Pancreas (tissue), 10 donors: ENCODE measurements around the gene LIPI. TPM values are rescaled to one million over a fixed set of nuclear protein-coding genes. Genes with fewer than 3 reads are reported as not detected.

Experiments
- ATAC-seq, 4 donors: fragments of 200-7000 bp; cut with Tn5 transposase; one replicate each; pipeline versions ENCODE4 v1.8.0 to v1.9.1; 2020; ENCODE audit warnings: mild to moderate bottlenecking in 4 of 4, moderate library complexity in 4 of 4
- DNase-seq, 6 donors: peaks; one replicate each; pipeline ENCODE4 v3.0.0-alpha.2; 2020
- FAIRE-seq: peaks from 2 replicates; lab custom pipeline; 2012; peaks lifted over from hg19 to GRCh38; lab: Jason Lieb, UNC
- H3K27ac ChIP-seq, 4 donors: fragments of 200-600 bp; sonication (generic); 1 replicate in 3 of 4; 2 replicates in 1 of 4; pipeline versions ENCODE4 v1.5.0 to v1.8.0; 2020
- H3K27me3 ChIP-seq, 4 donors: fragments of 200-600 bp; one replicate each; pipeline ENCODE4 v1.8.0; 2021
- H3K36me3 ChIP-seq, 3 donors: fragments of 200-600 bp; sonication (generic) in 1 of 3; one replicate each; pipeline versions ENCODE4 v1.5.0 to v1.8.0; 2020 to 2021
- H3K4me1 ChIP-seq, 3 donors: fragments of 200-600 bp; one replicate each; pipeline ENCODE4 v1.8.0; 2021
- H3K4me3 ChIP-seq, 4 donors: fragments of 200-600 bp; sonication (generic) in 2 of 4; one replicate each; pipeline versions ENCODE4 v1.5.0 to v1.8.0; 2020 to 2021
- H3K9me3 ChIP-seq, 4 donors: fragments of 200-600 bp; one replicate each; pipeline ENCODE4 v1.8.0; 2021
- CTCF ChIP-seq, 4 donors: fragments of 200-600 bp; sonication (generic) in 3 of 4; IDR thresholded peaks; one replicate each; pipeline versions ENCODE4 v1.5.0 to v1.8.0; 2021; ENCODE audit warnings: antibody characterized with exemption in 4 of 4
- WGBS, 2 donors: extraction: QIAGEN DNeasy Blood & Tissue Kit; methylation state at CpG; one replicate each; pipeline ENCODE4 v1.1.7; 2013; 5-methylcytosine and 5-hydroxymethylcytosine counted together
- intact Hi-C, 3 donors: fragments of 100-400 bp; cut with DNase I; formaldehyde crosslinking; loops; one replicate each; pipeline versions ENCODE4 v1.11.1 to v1.14.2; 2022
- polyA plus RNA-seq, 2 donors: library from polyadenylated mRNA; stranded (reverse); fragments of 200-250 nt; gene quantifications; one replicate each; pipeline ENCODE4 v1.2.3, GENCODE V29; 2013
- total RNA-seq, 6 donors: library from RNA; stranded (reverse); fragmentation: NEBNext Ultra II Directional in 4 of 6; extraction: Animal tissue kit (Norgen Biotek cat#: 25700) in 4 of 6; gene quantifications; one replicate each; pipeline versions ENCODE4 v1.2.1 to v1.2.4, GENCODE V29; 2021 to 2023
- donor health status: healthy with polysubstance abuse.
- donor health status: DM: no; HTN: no; CAD: no; lungs with moderate emphysema.
- donor health status: DM: no; HTN: no; CAD: no.
- donor health status: control.
- donor health status: control.
- donor health status: Bipolar disorder and iron deficiency.
- donor health status: DM: yes; HTN: yes; CAD: no.
- donor health status: DM: no; HTN: no; CAD: no.
- donor health status: DM: no; HTN: no; CAD: no.
- donor health status: DM: yes; HTN: yes; CAD: no.

The LIPI gene
- total and polyA plus RNA-seq, 8 donors = not detected

DNA sequence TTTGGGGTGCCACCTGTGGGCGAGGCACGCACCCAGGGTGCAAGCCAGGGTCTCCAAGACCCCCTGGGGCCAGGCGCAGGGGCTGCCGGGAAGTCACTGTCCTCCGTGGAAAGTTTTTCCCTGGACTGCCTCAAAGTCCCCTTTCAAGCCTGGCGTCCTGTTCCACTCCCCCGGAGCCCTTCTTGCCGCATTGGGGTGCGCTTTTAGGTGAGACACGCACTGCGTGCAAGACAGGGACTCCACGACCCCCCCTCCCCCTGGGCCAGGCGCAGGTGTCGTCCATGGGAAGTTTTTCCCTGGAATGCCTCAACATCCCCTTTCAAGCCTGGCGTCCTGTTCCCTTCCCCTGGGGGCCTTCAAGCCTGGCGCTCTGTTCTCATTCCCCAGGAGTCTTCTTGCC, 137.1 kb downstream of the LIPI start:
- ATAC-seq (no peak), FAIRE-seq (no peak), DNase-seq (no peak)
- TF ChIP-seq CTCF (IDR thresholded peaks at IDR 0.05) = no peak
- 76 to 88% methylated on average over 15 to 16 of the region's 16 CpGs for WGBS, 2 donors
- Histone ChIP-seq H3K27me3 (no peaks in the 10 kb centered on the region), H3K9me3 (no peaks in the 10 kb centered on the region), H3K27ac (no peak overlapping the region), H3K4me3 (no peak overlapping the region), H3K36me3 (no peaks in the 10 kb centered on the region), H3K4me1 (no peaks in the 10 kb centered on the region)
- intact Hi-C loops = loop anchor here in 1 of 3 donors (10.0 kb wide), 1 partner anchor 61 kb away; no protein-coding TSS in a partner anchor

- Histone ChIP-seq H3K9me3 (no peaks in the 10 kb centered on the region), H3K36me3 (no peaks in the 10 kb centered on the region), H3K27ac (no peak overlapping the region), H3K4me3 (no peak overlapping the region), H3K4me1 (no peaks in the 10 kb centered on the region), H3K27me3 (no peaks in the 10 kb centered on the region)
- WGBS, 2 donors = 78 to 96% methylated on average over 46 of the region's 46 CpGs
- peak in 1 of 6 donors; percentile 67 for DNase-seq
- no peak for ATAC-seq
- no peak for TF ChIP-seq CTCF (IDR thresholded peaks at IDR 0.05)
- no peak for FAIRE-seq
- intact Hi-C loops = loop anchor here in 1 of 3 donors (10.0 kb wide), 1 partner anchor 62 kb away; no protein-coding TSS in a partner anchor
Measured at GRCh38 chr21:14072761-14073535, 137.8 kb downstream of the LIPI start.

- no peak for DNase-seq
- no peak for ATAC-seq
- H3K9me3 ChIP-seq = no peaks in the 10 kb centered on the region
Measured at GRCh38 chr21:14071902-14072734, 138.6 kb downstream of the LIPI start.

GRCh38 chr21:14070968-14071367, 139.8 kb downstream of the LIPI start:
- WGBS, 2 donors = 95% methylated on average over 16 of the region's 16 CpGs
- H3K4me1 ChIP-seq = no peaks in the 10 kb centered on the region
- intact Hi-C loops = loop anchor here in 1 of 3 donors (10.0 kb wide), 1 partner anchor 64 kb away; no protein-coding TSS in a partner anchor
- DNase-seq = no peak
- H3K4me3 ChIP-seq = no peak overlapping the region
- no peak for ATAC-seq
- no peaks in the 10 kb centered on the region for H3K36me3 ChIP-seq
- H3K27ac ChIP-seq = no peak overlapping the region
- no peaks in the 10 kb centered on the region for H3K27me3 ChIP-seq
- no peaks in the 10 kb centered on the region for H3K9me3 ChIP-seq
- no peak for TF ChIP-seq CTCF (IDR thresholded peaks at IDR 0.05)
- FAIRE-seq = no peak

More at GRCh38 chr21:14071902-14072734, 138.6 kb downstream of the LIPI start:
- no peak overlapping the region for H3K4me3 ChIP-seq
- no peaks in the 10 kb centered on the region for H3K36me3 ChIP-seq
- TF ChIP-seq CTCF (IDR thresholded peaks at IDR 0.05) = no peak
- FAIRE-seq = no peak
- H3K4me1 ChIP-seq = no peaks in the 10 kb centered on the region
- H3K27ac ChIP-seq = no peak overlapping the region
- no peaks in the 10 kb centered on the region for H3K27me3 ChIP-seq
- 87 to 94% methylated on average over 36 to 44 of the region's 44 CpGs for WGBS, 2 donors
- intact Hi-C loops = loop anchor here in 1 of 3 donors (10.0 kb wide), 1 partner anchor 63 kb away; no protein-coding TSS in a partner anchor
